ENCODE data around the gene TIMM17B.

TIMM17B gene

DNA sequence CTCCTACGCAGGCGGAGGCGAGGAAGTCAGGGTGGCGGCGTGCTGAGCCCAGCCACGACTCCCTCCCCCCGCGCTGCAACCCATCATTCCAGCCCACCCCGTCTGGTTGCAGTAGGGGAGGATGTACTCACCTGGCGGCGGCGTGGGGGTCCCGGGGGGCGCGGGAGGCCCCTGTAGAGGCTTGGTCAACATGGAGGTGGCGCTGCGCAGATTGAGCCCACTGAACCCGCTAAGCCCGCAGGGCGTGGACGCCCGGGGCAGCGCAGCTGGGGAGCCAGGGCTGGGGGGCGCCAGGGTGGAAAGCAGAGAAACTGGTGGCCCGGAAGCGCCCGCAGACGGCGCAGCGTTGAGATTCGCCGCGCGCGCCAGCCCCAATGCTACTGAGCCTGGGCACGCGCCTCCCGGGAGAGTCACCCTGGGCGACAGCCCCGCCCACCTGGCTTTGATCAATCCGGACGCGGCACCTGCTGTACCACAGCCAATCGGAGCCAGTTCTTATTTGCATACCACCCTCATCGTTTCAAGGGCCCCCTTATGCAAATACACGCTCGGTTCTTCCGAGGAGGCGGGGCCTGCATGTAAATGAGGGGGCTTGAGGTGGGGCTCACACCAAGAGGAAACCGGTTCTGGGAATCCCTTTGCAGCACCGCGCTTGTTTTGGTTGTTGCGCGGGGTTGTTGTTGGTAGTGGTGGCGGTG, 21.2 kb upstream of the TIMM17B start, which contains the start of gene PIM2:
Gene PIM2, minus strand, starts transcription at position 382 of the 698 bp plus-strand sequence. Its CDS starts 190 bp downstream, at position 192.
- peak; percentile 85 to 94 (median 92) for DNase-seq

GRCh38 chrX:48918301-48918642, 20.7 kb upstream of the TIMM17B start:
- no peak for DNase-seq

DNA sequence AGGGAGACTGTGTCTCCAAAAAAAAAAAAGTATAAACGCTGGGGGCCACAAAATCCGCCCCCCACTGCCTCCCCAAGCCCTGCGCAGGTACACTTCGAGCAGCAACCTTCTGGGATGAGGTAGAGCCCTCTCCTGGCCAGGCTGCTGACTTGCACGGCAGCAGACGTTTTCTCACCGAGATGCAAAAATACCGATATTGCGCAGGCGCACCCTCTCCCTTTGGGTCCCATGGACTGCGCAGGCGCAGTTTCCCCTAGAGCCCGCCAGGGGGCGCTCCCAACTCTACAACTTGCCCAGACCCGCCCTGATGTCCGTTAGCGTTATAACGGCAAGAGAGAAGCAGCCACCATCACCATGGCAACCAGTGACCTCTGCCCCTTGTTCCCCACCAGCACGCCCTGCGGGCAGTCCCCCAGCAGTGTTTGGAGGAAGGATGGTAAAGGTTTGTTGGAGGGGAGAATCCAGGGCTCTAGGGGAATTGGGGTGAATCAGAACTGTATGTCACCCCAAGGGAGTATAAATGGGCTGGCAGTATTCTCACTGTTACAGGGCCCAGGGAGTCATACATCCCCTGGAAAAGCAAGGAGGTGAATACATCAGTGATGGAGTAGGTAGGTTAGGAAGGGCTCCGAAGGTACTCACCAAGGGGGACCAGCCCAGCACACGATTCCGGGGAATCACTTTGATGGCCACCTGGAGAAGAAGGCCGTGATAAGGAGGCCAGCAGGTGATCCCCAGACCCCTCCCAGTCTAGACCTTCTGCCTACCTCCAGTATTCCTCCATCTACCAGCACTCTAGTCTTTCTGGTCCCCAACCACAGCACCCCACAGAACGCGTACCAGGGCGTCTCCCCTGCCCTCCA, 19.8 kb upstream of the TIMM17B start:
- DNase-seq, result peak; percentile 84 to 90 (median 86)

DNA sequence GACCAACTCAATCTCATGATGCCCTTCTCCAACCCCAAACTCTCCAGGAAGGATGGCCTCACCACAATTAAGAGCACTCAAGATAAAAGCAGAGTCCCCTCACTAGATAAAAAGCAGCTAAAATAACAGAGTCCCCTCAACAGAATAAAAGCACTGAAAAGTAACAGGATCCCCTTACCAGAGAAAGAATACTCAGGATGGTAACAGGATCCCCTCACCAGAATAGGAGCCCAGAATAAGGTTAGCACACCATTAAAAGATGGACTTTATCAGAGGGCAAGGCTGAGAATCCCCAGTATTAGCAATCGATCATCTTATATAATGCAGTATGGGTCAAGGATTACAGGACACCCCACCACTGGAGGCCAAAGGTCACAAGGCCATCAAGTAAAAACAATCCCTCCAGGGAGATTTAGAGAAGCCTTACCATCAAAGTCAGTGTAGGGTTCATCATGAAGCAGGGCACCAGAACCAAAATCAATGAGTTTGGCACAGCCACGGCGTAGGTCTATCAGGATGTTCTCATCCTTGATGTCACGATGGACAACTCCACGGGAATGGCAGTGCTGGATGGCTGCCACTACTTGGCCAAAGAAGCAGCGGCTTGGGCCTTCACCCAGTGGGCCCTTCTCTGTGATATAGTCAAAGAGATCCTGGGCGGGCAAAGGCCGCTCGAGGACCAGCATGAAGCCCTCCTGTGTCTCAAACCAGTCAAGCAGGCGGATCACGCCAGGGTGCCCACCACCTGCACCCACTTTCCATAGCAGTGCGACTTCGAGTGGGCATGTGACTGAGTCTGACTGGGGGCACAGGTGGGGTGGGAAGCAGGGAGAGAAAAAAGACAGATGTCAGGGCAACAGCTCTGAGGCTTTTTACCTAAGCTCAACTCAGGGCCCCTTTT, 17.3 kb upstream of the TIMM17B start:
- DNase-seq, result no peak

- DNase-seq, result no peak
These were observed 16.2 kb upstream of the TIMM17B start for GRCh38 chrX:48913605-48914366.

- peak; percentile 76 to 91 (median 84) for DNase-seq
These were observed 14.0 kb upstream of the TIMM17B start, which contains the start of gene SLC35A2 for GRCh38 chrX:48911412-48912182. Gene SLC35A2, minus strand, starts transcription at chrX:48911646. Its CDS starts 10 bp downstream, at chrX:48911636.

GRCh38 chrX:48910926-48911411, 13.4 kb upstream of the TIMM17B start:
- DNase-seq, result no peak

DNA sequence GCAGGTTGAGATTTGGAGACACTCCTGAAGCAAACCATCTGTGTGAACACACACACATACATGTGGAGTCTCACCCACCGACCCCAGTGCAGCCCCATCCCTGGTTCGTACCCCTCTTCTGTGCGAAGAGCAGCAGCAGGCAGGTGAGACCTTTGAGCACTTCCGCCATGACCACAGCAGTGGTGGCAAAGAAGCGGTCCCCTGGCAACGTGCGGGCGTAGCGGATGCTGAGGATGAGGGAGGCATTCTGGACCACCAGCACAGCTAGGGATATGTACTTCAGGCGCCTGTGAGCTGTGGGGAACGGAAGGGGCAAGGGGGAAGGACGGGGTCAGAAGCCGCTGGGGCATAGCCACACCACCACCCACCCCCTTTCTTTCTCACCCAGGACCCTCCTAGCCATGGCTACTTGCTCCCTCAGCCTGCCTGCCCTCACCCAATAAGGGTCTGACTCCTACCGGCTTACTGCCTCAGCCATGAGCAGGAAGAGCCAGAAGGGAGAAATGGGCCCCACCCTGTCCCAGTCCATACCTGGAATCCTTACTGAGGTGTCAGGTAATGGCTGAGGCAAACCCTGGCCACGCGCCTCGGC, 12.2 kb upstream of the TIMM17B start:
- no peak for DNase-seq

GRCh38 chrX:48908600-48908999, 11.0 kb upstream of the TIMM17B start:
- no peak for DNase-seq

DNA sequence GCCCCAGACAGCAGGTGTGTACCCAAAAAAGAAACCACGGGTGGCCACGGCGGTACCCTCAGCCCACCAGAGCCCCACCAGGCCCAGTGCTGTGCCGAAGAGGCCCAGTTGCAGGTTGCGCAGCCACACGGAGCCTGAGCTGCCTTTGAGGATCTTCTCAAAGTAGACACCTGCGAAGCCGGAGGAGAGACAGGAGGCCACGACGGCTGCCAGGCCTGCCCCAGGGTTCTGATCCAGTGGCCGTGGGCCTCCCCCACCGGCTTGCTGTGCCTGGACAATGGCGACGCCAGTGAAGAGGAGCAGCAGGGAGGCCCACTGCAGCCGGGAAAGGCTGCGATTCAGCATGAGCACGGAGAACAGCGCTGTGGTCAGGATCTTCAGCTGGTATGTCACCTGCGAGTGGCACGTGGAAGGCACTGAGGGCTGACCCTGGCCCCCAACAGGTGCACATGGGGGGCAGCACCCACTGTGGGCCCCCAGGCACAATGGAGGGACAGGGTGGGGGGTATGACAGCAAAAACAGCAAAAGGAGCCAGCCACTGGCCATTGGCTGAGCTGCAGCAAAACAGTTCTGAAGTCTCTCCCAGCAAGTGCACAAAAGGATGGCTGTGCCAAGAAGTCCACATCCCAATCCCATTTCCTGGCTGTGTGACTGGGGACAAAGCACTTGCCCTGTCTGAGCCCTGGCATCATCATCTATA, 7.7 kb upstream of the TIMM17B start:
- DNase-seq, result no peak

DNA sequence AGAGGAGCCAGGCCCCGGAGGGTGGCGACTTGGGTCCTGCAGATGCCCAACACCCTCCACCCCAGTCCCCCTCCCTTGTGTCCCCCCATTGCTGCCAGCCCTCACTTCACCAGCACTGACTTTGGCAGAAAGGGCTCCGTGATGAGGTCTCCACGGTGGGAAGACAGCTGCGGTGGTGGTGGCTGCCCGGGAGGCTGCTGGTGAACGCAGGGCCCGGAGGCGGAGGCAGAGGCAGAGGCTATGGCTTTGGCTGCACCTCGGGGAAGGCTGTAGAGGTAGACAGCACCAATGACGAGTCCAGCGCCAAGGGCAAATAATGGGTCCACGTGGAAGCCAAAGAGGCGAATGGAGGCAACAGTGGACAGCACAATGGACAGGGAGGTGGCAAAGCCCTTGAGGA, 7.1 kb upstream of the TIMM17B start:
- no peak for DNase-seq

GRCh38 chrX:48904180-48904579, 6.6 kb upstream of the TIMM17B start:
- no peak for DNase-seq

GRCh38 chrX:48903290-48903689, 5.7 kb upstream of the TIMM17B start:
- no peak for DNase-seq

- DNase-seq, result no peak
These were observed 5.2 kb upstream of the TIMM17B start for GRCh38 chrX:48902776-48903175.

DNA sequence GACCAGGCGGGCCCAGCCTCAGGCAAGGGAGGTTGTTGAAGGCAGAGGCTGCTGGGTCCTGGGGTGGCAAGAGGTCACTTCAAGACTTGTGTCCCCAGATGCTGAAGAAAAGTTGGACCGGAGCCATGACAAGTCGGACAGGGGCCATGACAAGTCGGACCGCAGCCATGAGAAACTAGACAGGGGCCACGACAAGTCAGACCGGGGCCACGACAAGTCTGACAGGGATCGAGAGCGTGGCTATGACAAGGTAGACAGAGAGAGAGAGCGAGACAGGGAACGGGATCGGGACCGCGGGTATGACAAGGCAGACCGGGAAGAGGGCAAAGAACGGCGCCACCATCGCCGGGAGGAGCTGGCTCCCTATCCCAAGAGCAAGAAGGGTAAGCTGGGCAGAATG, 4.6 kb upstream of the TIMM17B start:
- DNase-seq, result no peak

DNA sequence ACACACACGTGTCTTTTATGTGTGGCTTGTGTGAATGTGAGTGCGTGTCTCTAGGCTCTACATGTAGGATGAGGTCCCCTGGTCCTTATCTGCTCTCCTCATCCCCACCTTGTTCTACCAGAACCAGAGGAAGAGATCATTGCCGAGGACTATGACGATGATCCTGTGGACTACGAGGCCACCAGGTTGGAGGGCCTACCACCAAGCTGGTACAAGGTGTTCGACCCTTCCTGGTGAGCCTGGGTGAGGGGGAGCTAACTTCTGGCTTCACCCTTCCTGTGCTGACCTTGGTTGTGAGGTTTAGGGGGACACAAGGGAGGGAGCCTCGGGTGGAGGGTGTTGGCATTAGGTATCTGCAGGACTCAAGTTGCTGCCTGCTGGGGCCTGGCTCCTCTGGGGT, 3.5 kb upstream of the TIMM17B start:
- DNase-seq, result no peak

GRCh38 chrX:48899078-48899410, 1.5 kb upstream of the TIMM17B start:
- DNase-seq, result no peak

GRCh38 chrX:48897157-48897624, 377 bp downstream of the TIMM17B start:
- DNase-seq, result peak; percentile 37 to 65 (median 56)

GRCh38 chrX:48896611-48897011, 957 bp downstream of the TIMM17B start:
- DNase-seq, result no peak

- no peak for DNase-seq
These were observed 2.7 kb downstream of the TIMM17B start for GRCh38 chrX:48894891-48895290.

Data from stimulated activated naive CD4-positive, alpha-beta T cell (primary cell).